Activated CD8-positive, alpha-beta T cell treated with anti-CD3 and anti-CD28 coated beads, Interleukin-2, amount 10 ng/mL, durations not matched to agents 7 days and 5 days (primary cell): ENCODE data around the gene C16orf95. TPM values are rescaled to one million over a fixed set of nuclear protein-coding genes. Genes with fewer than 3 reads are reported as not detected.

Experiments
- ATAC-seq: fragments of 150-1000 bp; cut with Tn5 transposase; one replicate; pipeline ENCODE4 v1.10.0; 2021; ENCODE audit warnings: moderate library complexity
- CTCF ChIA-PET: fragments of 350-600 bp; sonication (Branson Sonifier 250); formaldehyde crosslinking; loops from one replicate; lab custom pipeline; 2021; ENCODE audit warnings: antibody characterized with exemption; lab: Charles Lee
- POLR2A ChIA-PET: fragments of 350-600 bp; sonication (Branson Sonifier 250); formaldehyde crosslinking; loops from one replicate; lab custom pipeline; 2021; ENCODE audit warnings: antibody characterized with exemption; lab: Charles Lee
- DNase-seq: peaks from one replicate; pipeline ENCODE4 v3.0.0-alpha.2; 2020
- H3K27ac Mint-ChIP-seq: one replicate; pipeline ENCODE4 v1.8.0; 2021; ENCODE audit warnings: mild to moderate bottlenecking, mixed read lengths
- H3K27me3 Mint-ChIP-seq: one replicate; pipeline ENCODE4 v1.8.0; 2021; ENCODE audit warnings: low read depth, mixed read lengths
- H3K36me3 Mint-ChIP-seq: one replicate; pipeline ENCODE4 v1.8.0; 2021; ENCODE audit warnings: low read depth, mixed read lengths
- H3K4me1 Mint-ChIP-seq: one replicate; pipeline ENCODE4 v1.8.0; 2021; ENCODE audit warnings: low read depth, mixed read lengths
- H3K4me3 Mint-ChIP-seq: one replicate; pipeline ENCODE4 v1.8.0; 2021; ENCODE audit warnings: mild to moderate bottlenecking, mixed read lengths
- H3K9me3 Mint-ChIP-seq: one replicate; pipeline ENCODE4 v1.8.0; 2022; ENCODE audit warnings: mixed read lengths; ENCODE audit not compliant: insufficient read depth
- total RNA-seq, 2 experiments: library from RNA; stranded (reverse); gene quantifications; one replicate each; pipeline ENCODE4 v1.2.3, GENCODE V29; 2021

Gene C16orf95
- total RNA-seq, 2 experiments from 2014 or later: 7.2 to 9.4 TPM

DNA sequence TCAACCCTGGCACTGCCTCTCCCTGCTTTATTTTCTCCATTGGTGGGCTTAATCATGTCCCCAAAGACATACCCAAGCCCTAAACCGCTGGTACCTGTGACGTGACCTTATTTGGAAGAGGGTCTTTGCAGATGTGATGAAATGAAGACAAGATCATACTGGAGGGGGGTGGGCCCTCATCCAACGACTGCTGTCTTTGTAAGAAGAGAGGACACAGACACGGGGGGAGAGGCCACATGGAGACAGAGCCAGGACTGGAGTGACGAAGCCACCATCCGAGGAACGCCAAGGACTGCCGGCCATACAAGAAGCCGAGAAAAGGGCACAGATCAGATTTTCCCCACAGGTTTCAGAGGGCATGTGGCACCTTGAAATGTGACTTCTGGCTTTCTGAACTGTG, 62.5 kb downstream of the C16orf95 start:
- no peak overlapping the region for H3K27ac Mint-ChIP-seq
- DNase-seq: no peak
- no peaks in the 10 kb centered on the region for H3K27me3 Mint-ChIP-seq
- ChIA-PET POLR2A (no interaction called here), CTCF (no interaction called here)
- no peaks in the 10 kb centered on the region for H3K36me3 Mint-ChIP-seq
- H3K4me3 Mint-ChIP-seq: no peak overlapping the region
- peaks cover 6% of the 10 kb centered on the region for H3K4me1 Mint-ChIP-seq
- no peak for ATAC-seq
- no peaks in the 10 kb centered on the region for H3K9me3 Mint-ChIP-seq

DNA sequence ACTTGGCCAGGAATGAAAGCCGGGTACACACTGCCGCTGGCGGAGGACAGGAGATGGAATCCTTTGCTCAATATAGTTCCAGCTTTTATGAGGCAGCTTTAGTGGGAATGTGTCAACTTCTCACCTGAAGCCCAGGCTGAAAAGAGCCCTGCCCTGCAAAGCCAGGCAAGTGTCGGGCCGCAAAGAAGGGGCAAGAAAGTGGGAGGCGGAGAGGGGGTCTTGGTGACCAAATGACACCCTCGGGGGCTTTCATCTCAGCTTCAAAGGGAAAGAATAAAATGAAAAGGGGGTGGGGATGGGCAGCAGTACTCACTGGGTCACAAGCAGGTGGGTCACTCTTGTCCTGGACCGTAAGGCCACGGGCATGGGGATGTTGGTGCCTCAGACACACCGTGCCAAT, 62.9 kb downstream of the C16orf95 start:
- Mint-ChIP-seq H3K36me3 (no peaks in the 10 kb centered on the region), H3K27ac (no peak overlapping the region), H3K4me3 (no peak overlapping the region), H3K9me3 (no peaks in the 10 kb centered on the region), H3K27me3 (no peaks in the 10 kb centered on the region), H3K4me1 (peaks cover 6% of the 10 kb centered on the region)
- ChIA-PET POLR2A (no interaction called here), CTCF (no interaction called here)
- ATAC-seq: no peak
- no peak for DNase-seq

DNA sequence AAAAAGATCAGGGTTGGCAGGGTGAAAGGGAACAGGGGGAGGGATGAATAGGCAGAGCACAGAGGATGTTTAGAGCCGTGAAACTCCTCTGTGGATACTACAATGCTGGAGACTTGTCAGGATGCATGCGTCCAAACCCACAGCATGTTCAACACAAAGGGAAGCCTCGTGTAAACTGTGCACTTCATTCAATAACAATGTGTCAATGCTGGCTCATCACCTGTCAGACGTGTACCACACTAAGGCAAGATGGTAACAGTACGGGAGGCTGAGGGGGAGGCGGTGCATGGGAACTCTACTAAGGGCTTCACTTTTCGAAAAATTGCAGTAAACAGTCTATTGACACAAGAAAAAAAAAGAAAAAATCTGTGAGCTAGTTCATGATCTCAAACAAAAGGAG, 63.7 kb downstream of the C16orf95 start:
- Mint-ChIP-seq H3K4me3 (no peak overlapping the region), H3K27me3 (no peaks in the 10 kb centered on the region), H3K4me1 (peaks cover 11% of the 10 kb centered on the region), H3K9me3 (no peaks in the 10 kb centered on the region), H3K36me3 (no peaks in the 10 kb centered on the region), H3K27ac (no peak overlapping the region)
- ATAC-seq: no peak
- ChIA-PET POLR2A (no interaction called here), CTCF (no interaction called here)
- no peak for DNase-seq

Other genes with a start within 250 kb of the C16orf95 start
- 10 to 100 TPM; 29.3 to 30.1 TPM for gene FBXO31, start 66.4 kb upstream of the C16orf95 start, total RNA-seq
- 10 to 100 TPM; 40.2 to 45.3 TPM for gene MAP1LC3B, start 74.9 kb upstream of the C16orf95 start, total RNA-seq
- gene ZCCHC14, start 175.6 kb upstream of the C16orf95 start, total RNA-seq: 1 to 10 TPM; 2.6 to 2.7 TPM